ENCODE results near the gene GSTA2. TPM values are rescaled to one million over a fixed set of nuclear protein-coding genes. Genes with fewer than 3 reads are reported as not detected.
A peak's percentile ranks its signal among the peaks of the same experiment; 100 is the strongest.

Gene GSTA2
- polyA plus RNA-seq, 1 of the 3 experiments (the other 2 are of a cell fraction), result not detected

DNA sequence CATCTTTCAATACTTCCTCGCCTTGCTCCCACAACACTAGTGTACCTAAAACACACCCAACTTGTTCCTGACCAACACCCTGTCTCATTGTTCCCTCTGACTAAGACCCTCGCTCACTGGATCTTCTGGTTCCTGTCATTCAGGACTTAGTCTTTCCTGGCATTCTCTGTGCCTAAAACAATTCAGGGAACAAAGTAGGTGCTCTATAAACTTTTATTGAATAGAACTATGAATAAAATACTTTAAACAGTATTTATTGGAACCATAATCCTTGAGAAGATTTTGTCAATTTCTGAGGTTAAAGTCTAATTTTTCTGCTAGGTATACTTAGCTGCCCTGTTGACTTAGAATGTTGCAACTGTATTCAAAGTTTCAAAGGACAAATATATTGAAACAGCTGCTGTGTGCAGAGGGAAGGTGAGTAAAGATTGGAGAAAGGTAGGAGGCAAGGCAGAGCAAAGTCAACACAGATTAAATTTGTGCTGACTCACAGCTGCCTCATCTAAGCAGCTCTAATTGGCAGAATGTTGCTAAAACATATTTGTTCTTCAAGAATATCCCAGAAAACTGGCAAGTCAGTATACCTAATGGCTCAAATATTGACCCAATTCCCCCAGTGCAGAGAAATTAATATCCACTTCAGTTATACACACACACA, 37.6 kb downstream of the GSTA2 start (continued):
- TF ChIP-seq, protein P1, sequence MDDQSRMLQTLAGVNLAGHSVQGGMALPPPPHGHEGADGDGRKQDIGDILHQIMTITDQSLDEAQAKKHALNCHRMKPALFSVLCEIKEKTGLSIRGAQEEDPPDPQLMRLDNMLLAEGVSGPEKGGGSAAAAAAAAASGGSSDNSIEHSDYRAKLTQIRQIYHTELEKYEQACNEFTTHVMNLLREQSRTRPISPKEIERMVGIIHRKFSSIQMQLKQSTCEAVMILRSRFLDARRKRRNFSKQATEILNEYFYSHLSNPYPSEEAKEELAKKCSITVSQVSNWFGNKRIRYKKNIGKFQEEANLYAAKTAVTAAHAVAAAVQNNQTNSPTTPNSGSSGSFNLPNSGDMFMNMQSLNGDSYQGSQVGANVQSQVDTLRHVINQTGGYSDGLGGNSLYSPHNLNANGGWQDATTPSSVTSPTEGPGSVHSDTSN (IDR thresholded peaks at IDR 0.05), result no peak
- TF ChIP-seq MXI1 (IDR thresholded peaks at IDR 0.05; ENCODE audit: low read depth, low read length) (no peak), TCF12 (IDR thresholded peaks at IDR 0.05) (no peak)

DNA sequence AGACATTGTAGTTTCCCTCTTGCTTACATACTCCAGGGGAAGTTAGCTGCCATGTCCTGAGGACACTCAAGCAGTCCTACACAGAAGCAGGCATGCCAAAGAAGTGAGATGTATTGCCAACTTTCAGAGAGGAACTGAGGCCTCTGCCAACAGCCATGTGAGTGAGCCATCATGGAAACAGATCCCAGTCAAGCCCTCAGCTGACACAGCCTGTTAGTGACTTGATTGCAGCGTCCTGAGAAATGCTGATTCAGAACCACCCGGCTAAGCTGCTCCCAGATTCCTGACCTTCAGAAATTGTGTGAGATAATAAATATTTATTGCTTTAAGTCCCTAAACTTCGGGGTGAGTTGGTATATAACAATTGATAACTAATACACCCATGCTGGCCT, 38.1 kb downstream of the GSTA2 start:
- H3K36me3 ChIP-seq (replicated peaks in 1 of 2; ENCODE audit: control insufficient read depth in 1 of 2, insufficient read depth in 2 of 2, low read length in 1 of 2), result no peaks in the 10 kb centered on the region
- H3K4me1 ChIP-seq (ENCODE audit: control insufficient read depth in 1 of 2, insufficient read depth in 2 of 2, low read depth in 1 of 2, low read length in 1 of 2), result no peaks in the 10 kb centered on the region
- ChIA-PET CTCF (interaction anchor here (0.6 to 2.7 kb wide), 18 partner anchors 9 to 1067 kb away, joined by 3 to 14 read pairs (median 4); no protein-coding TSS in a partner anchor), POLR2A (no interaction called here)
- no peak overlapping the region for H3K4me3 ChIP-seq (ENCODE audit: low read depth in 2 of 2, low read length in 1 of 2)
- no peaks in the 10 kb centered on the region for H3F3A ChIP-seq (replicated peaks; ENCODE audit: insufficient read depth)
- no peaks in the 10 kb centered on the region for H3K9me3 ChIP-seq
- no peaks in the 10 kb centered on the region for H3K79me2 ChIP-seq (ENCODE audit: insufficient read depth)
- no peak for DNase-seq
- WGBS (ENCODE audit: low lambda C conversion rate), result 30% methylated on average over 3 of the region's 3 CpGs
- TF ChIP-seq YY1 (IDR thresholded peaks at IDR 0.05; ENCODE audit: low read depth), result no peak
- no peaks in the 10 kb centered on the region for H4K20me1 ChIP-seq (ENCODE audit: insufficient read depth)
- H3K27ac ChIP-seq (ENCODE audit: low read depth in 2 of 2, low read length in 1 of 2), result no peak overlapping the region
- no peak overlapping the region for H2AFZ ChIP-seq (ENCODE audit: low read depth)
- no peaks in the 10 kb centered on the region for H3K27me3 ChIP-seq (ENCODE audit: insufficient read depth)
- no peaks in the 10 kb centered on the region for H3K9me2 ChIP-seq
- no peak overlapping the region for H3K9ac ChIP-seq
- H3K4me2 ChIP-seq, result no peak overlapping the region

DNA sequence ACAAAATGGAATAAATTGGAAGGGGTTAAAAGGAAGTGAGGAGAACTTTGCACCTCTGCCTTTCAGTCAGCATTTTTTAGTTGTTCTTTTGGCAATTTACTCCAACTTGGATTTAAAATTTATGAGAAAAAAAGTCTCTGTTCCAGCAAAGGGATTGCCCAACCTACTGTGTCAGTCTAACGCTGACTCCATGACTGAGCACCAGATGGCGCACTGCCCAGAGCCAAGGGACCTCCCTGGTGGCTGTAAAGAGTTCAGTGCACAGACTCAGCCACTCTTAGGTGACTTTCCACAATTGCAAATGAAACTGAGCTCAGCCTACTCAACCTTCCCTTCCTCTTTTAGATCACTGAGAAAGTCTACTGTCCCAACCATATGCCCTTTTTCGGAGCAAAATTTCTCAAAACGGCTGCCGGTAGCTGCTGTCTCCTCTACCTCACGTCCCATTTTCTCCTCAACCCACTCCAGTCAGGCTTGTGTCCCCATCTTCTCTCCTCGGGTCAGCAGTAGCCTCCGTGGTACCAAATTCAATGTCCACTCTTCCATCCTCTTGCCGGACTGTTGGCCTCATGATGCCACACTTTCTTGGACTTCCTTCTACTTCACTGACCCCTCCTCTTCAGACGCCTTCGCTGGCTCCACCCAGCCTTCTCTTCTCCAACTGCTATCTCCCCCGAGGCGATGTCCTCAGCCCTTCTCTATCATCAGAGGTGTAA, 38.7 kb downstream of the GSTA2 start:
- CTCF ChIA-PET, result interaction anchor here (0.6 to 2.7 kb wide), 20 partner anchors 9 to 1068 kb away, joined by 3 to 14 read pairs (median 4); no protein-coding TSS in a partner anchor
- POLR2A ChIA-PET, result no interaction called here
- Histone ChIP-seq H3K79me2 (ENCODE audit: insufficient read depth) (no peaks in the 10 kb centered on the region), H3K27me3 (ENCODE audit: insufficient read depth) (no peaks in the 10 kb centered on the region), H3K36me3 (replicated peaks in 1 of 2; ENCODE audit: control insufficient read depth in 1 of 2, insufficient read depth in 2 of 2, low read length in 1 of 2) (no peaks in the 10 kb centered on the region), H2AFZ (ENCODE audit: low read depth) (no peak overlapping the region), H3K9ac (no peak overlapping the region), H4K20me1 (ENCODE audit: insufficient read depth) (no peaks in the 10 kb centered on the region), H3K4me2 (no peak overlapping the region; the same call in 1 of the 2 replicates), H3K27ac (ENCODE audit: low read depth in 2 of 2, low read length in 1 of 2) (no peak overlapping the region), H3K4me1 (ENCODE audit: control insufficient read depth in 1 of 2, insufficient read depth in 2 of 2, low read depth in 1 of 2, low read length in 1 of 2) (no peaks in the 10 kb centered on the region), H3K4me3 (ENCODE audit: low read depth in 2 of 2, low read length in 1 of 2) (no peak overlapping the region; a peak in 1 of 4 replicates), H3F3A (replicated peaks; ENCODE audit: insufficient read depth) (no peaks in the 10 kb centered on the region), H3K9me2 (no peaks in the 10 kb centered on the region), H3K9me3 (no peaks in the 10 kb centered on the region)
- TF ChIP-seq, protein P2, sequence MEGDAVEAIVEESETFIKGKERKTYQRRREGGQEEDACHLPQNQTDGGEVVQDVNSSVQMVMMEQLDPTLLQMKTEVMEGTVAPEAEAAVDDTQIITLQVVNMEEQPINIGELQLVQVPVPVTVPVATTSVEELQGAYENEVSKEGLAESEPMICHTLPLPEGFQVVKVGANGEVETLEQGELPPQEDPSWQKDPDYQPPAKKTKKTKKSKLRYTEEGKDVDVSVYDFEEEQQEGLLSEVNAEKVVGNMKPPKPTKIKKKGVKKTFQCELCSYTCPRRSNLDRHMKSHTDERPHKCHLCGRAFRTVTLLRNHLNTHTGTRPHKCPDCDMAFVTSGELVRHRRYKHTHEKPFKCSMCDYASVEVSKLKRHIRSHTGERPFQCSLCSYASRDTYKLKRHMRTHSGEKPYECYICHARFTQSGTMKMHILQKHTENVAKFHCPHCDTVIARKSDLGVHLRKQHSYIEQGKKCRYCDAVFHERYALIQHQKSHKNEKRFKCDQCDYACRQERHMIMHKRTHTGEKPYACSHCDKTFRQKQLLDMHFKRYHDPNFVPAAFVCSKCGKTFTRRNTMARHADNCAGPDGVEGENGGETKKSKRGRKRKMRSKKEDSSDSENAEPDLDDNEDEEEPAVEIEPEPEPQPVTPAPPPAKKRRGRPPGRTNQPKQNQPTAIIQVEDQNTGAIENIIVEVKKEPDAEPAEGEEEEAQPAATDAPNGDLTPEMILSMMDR (IDR thresholded peaks at IDR 0.05), result peak; percentile 70
- TF ChIP-seq RAD21 (IDR thresholded peaks at IDR 0.05; ENCODE audit: low read length) (peak; percentile 59), SMC3 (IDR thresholded peaks at IDR 0.05; ENCODE audit: low read depth, low read length) (peak; percentile 68)
- TF ChIP-seq, protein P3, sequence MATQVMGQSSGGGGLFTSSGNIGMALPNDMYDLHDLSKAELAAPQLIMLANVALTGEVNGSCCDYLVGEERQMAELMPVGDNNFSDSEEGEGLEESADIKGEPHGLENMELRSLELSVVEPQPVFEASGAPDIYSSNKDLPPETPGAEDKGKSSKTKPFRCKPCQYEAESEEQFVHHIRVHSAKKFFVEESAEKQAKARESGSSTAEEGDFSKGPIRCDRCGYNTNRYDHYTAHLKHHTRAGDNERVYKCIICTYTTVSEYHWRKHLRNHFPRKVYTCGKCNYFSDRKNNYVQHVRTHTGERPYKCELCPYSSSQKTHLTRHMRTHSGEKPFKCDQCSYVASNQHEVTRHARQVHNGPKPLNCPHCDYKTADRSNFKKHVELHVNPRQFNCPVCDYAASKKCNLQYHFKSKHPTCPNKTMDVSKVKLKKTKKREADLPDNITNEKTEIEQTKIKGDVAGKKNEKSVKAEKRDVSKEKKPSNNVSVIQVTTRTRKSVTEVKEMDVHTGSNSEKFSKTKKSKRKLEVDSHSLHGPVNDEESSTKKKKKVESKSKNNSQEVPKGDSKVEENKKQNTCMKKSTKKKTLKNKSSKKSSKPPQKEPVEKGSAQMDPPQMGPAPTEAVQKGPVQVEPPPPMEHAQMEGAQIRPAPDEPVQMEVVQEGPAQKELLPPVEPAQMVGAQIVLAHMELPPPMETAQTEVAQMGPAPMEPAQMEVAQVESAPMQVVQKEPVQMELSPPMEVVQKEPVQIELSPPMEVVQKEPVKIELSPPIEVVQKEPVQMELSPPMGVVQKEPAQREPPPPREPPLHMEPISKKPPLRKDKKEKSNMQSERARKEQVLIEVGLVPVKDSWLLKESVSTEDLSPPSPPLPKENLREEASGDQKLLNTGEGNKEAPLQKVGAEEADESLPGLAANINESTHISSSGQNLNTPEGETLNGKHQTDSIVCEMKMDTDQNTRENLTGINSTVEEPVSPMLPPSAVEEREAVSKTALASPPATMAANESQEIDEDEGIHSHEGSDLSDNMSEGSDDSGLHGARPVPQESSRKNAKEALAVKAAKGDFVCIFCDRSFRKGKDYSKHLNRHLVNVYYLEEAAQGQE (IDR thresholded peaks at IDR 0.05; ENCODE audit: low read depth, low read length), result no peak
- DNase-seq, result peak; percentile 61
- 50% methylated on average over 13 of the region's 13 CpGs for WGBS (ENCODE audit: low lambda C conversion rate)
